ENCODE data around the gene LRP1B.
"Not testable (repeated sequence)": the region's sequence is repeated elsewhere in the genome, so short reads cannot be mapped to it uniquely, and the experiment has no call there.

Gene LRP1B

DNA sequence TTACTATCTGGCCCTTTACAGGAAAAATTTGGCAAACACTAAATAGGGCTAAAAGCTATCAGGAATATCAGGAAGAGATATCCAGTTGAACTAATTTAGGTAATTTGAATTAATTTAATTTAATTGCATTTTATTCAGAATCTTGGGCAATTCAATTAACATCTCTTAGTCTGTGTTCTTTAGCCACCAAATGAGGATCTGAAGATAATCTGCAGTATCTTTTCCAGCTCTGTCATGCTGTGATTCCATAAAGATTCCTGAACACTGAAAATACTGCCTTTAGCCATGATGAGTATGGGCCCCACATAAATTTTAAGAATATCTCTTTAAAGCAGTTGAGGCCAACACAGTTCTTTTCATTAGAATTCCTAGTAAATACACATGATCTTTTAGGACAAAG, 1679.5 kb downstream of the LRP1B start:
- in situ Hi-C loops (cut with HindIII; ENCODE audit: low pct_ligation_motif_present, low pct_unique_long_range_greater_than_20kb, low sequenced_read_pairs): no loop called here
- DNase-seq: no peak

DNA sequence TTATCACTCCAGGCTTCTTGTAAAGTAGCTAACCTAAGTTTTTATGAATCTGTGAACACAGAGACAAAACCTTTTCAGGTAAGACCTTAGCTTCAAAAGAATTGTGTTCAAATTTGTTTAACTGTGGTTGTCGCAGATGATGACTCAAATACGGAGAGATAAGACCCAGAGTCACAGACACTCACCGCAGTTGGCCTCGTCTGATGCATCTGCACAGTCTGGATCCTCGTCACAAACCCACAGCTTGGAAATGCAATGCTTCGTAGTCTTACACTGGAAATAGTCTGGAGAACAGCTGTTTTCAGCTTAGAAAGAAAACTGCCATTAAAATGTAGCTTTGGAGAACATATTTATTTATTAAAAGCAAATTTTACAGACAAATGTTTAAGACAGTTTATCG, 1688.5 kb downstream of the LRP1B start:
- in situ Hi-C loops (cut with HindIII; ENCODE audit: low pct_ligation_motif_present, low pct_unique_long_range_greater_than_20kb, low sequenced_read_pairs): no loop called here

GRCh38 chr2:140440815-140441214, 1690.0 kb downstream of the LRP1B start:
- in situ Hi-C loops (cut with HindIII; ENCODE audit: low pct_ligation_motif_present, low pct_unique_long_range_greater_than_20kb, low sequenced_read_pairs): no loop called here
- no peak for DNase-seq

More for the DNA sequence above, 1688.5 kb downstream of the LRP1B start:
- DNase-seq: no peak

DNA sequence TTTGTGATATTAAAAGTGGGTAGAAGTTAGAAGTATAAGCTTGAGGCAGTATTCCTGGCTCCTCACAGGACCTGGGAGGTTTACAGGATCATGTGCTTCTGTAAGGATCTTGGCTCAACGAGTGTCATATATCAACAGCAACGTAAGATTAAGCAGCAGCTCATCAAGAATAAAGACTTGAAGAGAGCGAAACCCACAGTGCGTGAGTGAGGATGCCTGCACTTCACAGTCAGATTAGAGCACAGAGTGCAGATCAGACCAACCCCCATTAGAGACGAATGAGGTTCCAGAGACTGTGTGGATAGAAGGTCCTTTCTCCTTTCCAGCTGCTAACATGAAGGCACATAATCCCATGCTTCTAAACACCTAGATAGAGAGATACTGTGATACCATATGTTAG, 1693.9 kb downstream of the LRP1B start:
- DNase-seq: no peak
- in situ Hi-C loops (cut with HindIII; ENCODE audit: low pct_ligation_motif_present, low pct_unique_long_range_greater_than_20kb, low sequenced_read_pairs): no loop called here

GRCh38 chr2:140427033-140427432, 1703.8 kb downstream of the LRP1B start:
- in situ Hi-C loops (cut with HindIII; ENCODE audit: low pct_ligation_motif_present, low pct_unique_long_range_greater_than_20kb, low sequenced_read_pairs); DNase-seq: not testable (repeated sequence)

GRCh38 chr2:140424471-140424870, 1706.3 kb downstream of the LRP1B start:
- in situ Hi-C loops (cut with HindIII; ENCODE audit: low pct_ligation_motif_present, low pct_unique_long_range_greater_than_20kb, low sequenced_read_pairs): no loop called here
- no peak for DNase-seq

GRCh38 chr2:140422759-140423158, 1708.1 kb downstream of the LRP1B start:
- in situ Hi-C loops (cut with HindIII; ENCODE audit: low pct_ligation_motif_present, low pct_unique_long_range_greater_than_20kb, low sequenced_read_pairs): no loop called here

DNA sequence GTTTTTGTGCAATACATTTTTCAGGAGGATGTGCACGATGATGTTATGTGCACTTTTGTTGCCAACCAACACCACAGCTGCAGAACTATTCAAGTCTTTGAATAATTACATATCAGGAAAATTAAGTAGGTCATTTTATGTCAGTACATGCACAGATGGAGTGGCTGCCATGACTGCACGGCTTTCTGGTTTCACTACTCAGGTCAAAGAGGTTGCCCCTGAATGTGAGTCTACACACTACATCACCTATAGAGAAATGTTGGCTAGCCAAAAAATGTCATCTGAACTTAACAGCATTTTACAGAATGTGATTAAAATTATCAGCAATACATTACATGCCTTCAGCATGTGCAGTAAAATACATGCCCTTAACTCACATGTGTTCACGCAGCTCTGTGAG, 1713.3 kb downstream of the LRP1B start:
- in situ Hi-C loops (cut with HindIII; ENCODE audit: low pct_ligation_motif_present, low pct_unique_long_range_greater_than_20kb, low sequenced_read_pairs): no loop called here
- no peak for DNase-seq

More at GRCh38 chr2:140422759-140423158, 1708.1 kb downstream of the LRP1B start:
- no peak for DNase-seq

DNA sequence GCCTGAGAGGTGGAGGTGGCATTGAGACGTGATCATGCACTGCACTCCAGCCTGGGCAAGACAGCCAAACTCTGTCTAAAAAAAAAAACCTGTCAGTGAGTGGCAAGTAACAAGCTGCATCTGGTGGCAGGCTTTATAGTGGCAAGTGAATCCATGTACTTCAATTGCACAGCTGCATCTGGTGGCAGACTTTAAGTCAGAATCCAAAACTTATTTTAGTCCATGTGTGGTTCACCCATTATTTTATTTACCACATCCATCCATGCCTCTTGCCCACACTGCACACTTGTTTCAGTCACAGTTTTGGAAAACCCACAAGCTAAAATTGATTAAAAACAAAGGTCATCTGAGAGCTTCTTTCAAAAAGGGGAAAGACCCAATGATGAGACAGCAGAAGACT, 1714.2 kb downstream of the LRP1B start:
- DNase-seq: no peak
- in situ Hi-C loops (cut with HindIII; ENCODE audit: low pct_ligation_motif_present, low pct_unique_long_range_greater_than_20kb, low sequenced_read_pairs): no loop called here

GRCh38 chr2:140415035-140415434, 1715.8 kb downstream of the LRP1B start:
- DNase-seq; in situ Hi-C loops (cut with HindIII; ENCODE audit: low pct_ligation_motif_present, low pct_unique_long_range_greater_than_20kb, low sequenced_read_pairs): not testable (repeated sequence)

- DNase-seq: no peak
- in situ Hi-C loops (cut with HindIII; ENCODE audit: low pct_ligation_motif_present, low pct_unique_long_range_greater_than_20kb, low sequenced_read_pairs): no loop called here
These were observed 1720.1 kb downstream of the LRP1B start for GRCh38 chr2:140410695-140411094.

DNA sequence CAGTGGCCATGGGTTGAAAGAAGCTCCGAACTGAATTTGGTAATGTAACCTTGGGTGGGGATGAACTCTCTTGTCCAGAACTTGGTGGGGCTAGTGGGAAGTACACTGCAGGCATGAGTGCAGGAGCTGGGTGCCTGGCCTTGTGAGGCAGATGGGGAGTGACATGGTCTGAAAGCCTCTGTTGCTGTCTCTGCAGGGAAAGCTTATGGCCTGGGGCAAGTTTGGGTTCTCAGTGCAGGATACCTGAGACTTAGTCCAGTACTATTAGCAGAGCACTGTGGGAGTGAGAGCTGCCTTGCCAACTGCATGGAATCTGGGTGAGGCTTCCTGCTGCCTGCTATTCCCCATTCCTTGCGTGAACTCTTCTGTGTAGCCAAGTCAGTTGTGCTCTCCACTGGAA, 1729.8 kb downstream of the LRP1B start:
- DNase-seq: no peak
- in situ Hi-C loops (cut with HindIII; ENCODE audit: low pct_ligation_motif_present, low pct_unique_long_range_greater_than_20kb, low sequenced_read_pairs): no loop called here

GRCh38 chr2:140392824-140393223, 1738.0 kb downstream of the LRP1B start:
- no peak for DNase-seq
- in situ Hi-C loops (cut with HindIII; ENCODE audit: low pct_ligation_motif_present, low pct_unique_long_range_greater_than_20kb, low sequenced_read_pairs): no loop called here

GRCh38 chr2:140384946-140385345, 1745.9 kb downstream of the LRP1B start:
- no peak for DNase-seq
- in situ Hi-C loops (cut with HindIII; ENCODE audit: low pct_ligation_motif_present, low pct_unique_long_range_greater_than_20kb, low sequenced_read_pairs): no loop called here

DNA sequence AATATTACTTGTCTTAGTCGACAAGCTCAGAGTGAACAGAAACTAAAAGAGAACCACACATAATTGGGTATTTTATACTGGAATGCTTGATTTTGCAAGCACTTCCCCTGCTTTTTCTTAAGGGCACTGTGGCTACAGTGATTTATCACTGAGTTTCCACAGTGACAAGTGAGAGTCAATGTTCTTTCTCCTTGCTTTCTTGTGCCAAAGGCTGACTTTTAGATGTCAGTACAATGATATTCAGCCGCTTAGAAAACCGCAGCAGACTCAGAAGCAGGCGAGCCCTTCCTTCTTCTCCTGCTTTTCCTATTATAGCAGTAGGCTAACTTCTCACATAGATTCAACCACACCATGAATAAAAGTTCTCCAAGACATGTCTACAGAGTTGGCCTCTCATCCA, 1747.0 kb downstream of the LRP1B start:
- no peak for DNase-seq
- in situ Hi-C loops (cut with HindIII; ENCODE audit: low pct_ligation_motif_present, low pct_unique_long_range_greater_than_20kb, low sequenced_read_pairs): no loop called here

DNA sequence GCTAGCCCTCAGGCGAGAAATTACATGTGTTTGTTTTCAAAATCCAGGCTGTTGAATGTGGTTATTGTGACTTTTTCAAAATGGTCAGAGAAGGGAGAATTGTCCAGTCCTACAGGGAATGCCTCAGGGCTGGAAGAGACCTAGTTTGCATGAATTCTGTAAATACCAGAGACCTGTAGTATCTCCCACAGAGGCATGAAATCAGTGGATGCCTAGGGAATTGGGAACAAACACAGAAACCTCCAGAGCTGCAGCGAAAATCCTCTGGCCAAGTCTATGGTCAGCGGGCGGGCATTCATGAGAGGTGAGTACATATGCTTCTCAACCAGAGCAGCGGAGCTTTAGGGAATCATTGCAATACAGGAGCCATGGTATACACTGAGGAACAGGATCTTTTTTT, 1754.1 kb downstream of the LRP1B start:
- in situ Hi-C loops (cut with HindIII; ENCODE audit: low pct_ligation_motif_present, low pct_unique_long_range_greater_than_20kb, low sequenced_read_pairs): no loop called here
- no peak for DNase-seq

- no peak for DNase-seq
- in situ Hi-C loops (cut with HindIII; ENCODE audit: low pct_ligation_motif_present, low pct_unique_long_range_greater_than_20kb, low sequenced_read_pairs): no loop called here
These were observed 1767.7 kb downstream of the LRP1B start for GRCh38 chr2:140363131-140363530.

DNA sequence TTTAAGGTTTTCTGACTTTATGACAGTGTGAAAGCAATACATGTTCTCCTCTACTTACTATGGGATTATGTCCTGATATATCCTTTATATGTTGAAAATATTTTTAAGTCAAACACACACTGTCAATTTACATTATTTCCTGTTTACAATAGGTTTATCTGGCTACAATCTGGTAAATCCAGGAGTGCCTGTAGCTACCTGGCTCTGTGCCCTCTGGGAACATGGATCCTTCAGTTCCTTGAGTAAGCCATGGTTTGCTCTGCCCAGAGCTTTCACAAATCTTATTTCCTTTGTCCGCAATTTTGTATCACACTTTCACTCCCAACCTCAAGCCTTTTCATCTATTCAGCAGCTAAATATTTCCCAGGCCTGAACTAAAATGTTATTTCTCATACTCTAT, 1768.5 kb downstream of the LRP1B start:
- in situ Hi-C loops (cut with HindIII; ENCODE audit: low pct_ligation_motif_present, low pct_unique_long_range_greater_than_20kb, low sequenced_read_pairs): no loop called here
- DNase-seq: no peak

DNA sequence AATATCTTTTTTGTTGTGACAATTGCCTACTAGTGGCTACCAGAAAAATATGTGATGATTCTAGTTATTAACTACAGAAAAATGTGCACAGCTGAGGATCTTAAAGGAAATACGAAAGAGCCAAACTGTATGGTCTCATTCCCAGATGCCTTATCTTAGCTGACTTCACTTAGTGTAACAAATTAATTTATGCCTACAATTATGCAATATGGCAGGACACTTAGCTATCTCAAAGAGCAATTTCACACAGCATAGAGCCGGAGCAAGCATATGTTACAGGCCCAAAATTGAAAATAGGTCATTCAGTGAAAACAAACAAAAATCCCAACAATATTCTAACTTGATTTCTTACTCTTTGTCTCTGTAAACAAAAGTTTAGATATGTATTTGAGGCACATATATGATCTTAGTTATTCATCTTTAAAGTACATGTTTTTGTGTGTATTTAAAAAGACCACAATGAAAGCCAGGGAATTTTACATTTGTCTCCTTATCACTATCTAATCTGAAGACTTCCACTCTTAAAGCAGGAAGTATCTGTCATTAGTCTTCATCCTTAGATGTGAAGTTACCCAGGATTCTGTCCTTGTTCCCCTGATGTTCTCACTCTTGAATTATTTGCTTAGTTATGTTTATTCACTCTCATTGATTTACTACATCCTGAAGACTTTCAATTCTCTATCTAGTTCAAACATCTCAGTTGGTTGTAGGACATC, 1771.6 kb downstream of the LRP1B start:
- in situ Hi-C loops (cut with HindIII; ENCODE audit: low pct_ligation_motif_present, low pct_unique_long_range_greater_than_20kb, low sequenced_read_pairs): no loop called here
- no peak for DNase-seq

GRCh38 chr2:140356697-140357096, 1774.1 kb downstream of the LRP1B start:
- no peak for DNase-seq
- in situ Hi-C loops (cut with HindIII; ENCODE audit: low pct_ligation_motif_present, low pct_unique_long_range_greater_than_20kb, low sequenced_read_pairs): no loop called here

Data from ACHN (cell line).